NK-92 (cell line): ENCODE data around the gene CARS2.
"Not testable (repeated sequence)": the region's sequence is repeated elsewhere in the genome, so short reads cannot be mapped to it uniquely, and the experiment has no call there.

ENCODE experiments used
- DNase-seq: peaks from one replicate; lab custom pipeline; 2025; ENCODE audit not compliant: unreplicated experiment; lab: John Stamatoyannopoulos, UW

CARS2 gene

DNA sequence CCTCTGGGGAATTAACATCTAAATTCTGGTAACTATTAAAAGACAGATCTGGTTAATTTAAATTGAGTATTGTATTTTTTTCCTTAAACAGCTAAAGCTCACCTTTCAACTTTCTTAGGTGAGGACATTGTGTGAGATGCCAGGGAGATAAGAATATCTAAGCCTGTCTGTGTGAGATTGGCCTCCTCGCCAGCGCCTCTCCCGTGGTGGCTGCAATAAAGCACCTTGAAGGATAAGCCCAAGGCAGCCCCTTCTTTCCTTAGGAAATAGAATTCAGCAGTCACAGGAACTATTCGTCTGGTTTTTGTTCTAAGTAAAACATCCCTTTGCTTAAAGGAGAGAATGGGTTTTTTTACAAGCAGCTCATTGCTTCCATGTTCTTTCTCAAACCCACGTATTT is 66.0 kb downstream of the CARS2 start:
- DNase-seq = no peak

DNA sequence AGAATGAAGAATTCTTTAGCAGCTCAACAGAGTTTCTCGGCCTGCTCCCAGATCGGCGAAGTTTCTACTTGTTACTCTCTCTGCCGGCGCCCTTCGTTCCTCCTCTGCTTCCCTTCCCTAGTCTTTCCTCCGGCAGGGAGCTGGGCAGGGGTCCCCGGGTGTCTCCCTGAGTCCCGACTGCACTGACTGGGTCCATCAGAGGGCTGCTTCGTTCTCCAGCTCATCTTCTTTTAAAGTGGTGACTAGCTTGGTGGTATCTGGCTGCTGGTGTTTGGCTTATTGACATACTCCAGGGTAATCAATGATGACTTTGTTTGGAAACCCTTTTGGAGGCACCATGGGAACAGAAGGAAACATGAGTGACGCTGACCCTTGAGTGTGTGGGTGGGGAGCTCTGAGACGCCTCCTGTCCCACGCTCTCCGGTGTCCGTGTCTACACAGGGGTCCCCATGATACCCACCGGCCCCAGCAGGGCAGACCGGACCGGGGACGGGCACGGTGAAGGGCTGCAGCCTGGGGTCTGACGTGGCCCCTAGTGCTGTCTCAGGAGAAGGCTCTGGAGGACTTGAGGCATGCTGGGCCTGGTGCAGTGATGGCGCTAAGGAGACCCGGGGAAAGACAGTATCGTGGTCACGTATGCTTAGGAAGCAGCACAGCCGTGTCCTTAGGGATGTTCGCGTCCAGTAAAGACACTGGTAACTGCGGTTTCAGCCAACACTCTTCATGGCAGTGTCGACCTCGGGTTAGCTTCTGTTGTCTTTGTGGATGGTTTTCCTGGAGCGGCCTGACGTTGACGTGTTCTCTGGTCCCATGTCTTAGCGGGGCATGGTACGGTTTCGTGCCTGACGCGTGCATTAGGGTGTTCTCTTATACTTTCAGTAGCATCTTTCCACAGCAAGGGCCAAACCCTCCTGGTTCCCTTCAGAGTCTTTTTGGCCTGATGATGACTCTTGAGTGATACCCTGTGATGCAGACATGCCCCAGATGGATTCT is 66.8 kb downstream of the CARS2 start:
- DNase-seq = no peak

DNA sequence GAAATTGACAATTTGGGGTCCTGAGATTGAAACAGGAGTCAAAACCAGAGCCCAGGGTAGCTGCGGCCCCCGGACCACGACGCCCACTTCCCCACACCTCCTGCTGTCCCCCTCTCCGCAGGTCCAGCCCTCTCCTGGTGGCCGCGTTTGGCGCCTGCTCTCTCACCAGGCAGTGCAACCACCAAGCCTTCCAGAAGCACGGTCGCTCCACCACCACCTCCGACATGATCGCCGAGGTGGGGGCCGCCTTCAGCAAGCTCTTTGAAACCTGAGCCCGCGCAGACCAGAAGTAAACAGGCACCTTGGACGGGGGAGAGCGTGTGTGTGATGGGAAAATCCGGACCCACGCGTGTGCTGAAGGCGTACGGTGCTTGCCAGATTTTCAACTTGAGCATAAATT is 67.7 kb downstream of the CARS2 start:
- DNase-seq = no peak

DNA sequence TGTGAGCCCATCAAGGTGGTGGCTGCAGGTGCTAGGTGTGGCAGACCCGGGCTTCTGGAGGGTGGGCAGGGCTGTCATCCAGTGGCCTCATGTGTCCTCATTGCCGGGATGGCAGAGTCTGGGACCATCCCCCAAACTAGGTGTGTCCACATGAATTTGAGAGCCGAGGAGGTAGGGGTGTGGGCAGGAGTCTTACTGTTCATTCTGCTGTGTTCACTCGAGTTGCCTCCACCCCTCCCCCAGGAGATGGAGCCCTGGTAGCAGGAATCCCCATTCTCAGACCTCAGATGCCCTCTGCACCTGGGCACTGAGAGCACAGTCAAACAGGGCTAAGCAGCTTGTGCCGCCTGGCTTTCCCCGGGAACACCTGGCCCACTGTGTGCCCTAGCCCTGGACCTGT is 68.2 kb downstream of the CARS2 start:
- no peak for DNase-seq

DNA sequence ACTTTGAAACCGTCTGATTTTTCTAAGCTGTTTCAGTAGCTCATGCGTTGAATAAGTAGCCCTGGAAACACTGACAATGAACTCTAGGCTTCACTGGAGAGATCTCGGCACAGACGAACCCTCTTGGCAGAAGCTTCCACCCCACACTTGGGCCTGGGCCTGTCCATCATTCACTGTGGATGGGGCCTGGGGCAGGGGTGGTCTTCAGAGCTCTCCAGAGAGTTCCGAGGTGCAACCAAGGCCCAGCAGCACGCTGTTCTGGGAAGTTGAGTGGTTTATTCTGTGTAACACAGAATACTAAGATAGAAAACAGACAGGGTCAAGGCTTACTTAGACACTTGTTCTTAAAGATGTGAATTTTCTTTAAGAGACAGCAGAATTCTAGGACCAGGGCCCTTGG is 68.6 kb downstream of the CARS2 start:
- DNase-seq = no peak

DNA sequence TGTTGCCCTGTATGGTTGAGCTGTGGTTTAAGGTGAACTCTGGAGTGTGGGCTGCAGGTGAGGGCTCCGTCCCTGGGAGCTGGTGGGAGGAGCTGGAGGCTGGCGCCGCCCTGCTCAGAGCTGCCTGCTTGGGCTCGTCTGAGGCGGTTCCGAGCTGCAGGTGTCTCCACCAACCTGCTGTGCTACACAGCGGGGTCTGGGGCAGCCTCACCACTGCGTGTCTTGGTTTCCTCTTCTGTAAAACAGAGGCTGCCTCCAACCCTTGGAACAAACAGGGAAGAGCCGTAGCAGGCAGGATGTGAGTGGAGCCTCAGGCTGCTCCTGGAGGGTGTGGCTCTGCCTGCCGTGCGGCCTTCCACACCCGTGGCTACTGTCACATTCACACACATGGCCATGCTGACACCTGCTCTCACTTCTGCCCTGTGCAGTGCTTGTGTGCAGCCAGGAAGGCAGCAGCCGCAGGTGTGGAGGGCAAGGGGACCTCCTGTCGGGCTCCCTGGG is 69.2 kb downstream of the CARS2 start:
- DNase-seq = no peak

DNA sequence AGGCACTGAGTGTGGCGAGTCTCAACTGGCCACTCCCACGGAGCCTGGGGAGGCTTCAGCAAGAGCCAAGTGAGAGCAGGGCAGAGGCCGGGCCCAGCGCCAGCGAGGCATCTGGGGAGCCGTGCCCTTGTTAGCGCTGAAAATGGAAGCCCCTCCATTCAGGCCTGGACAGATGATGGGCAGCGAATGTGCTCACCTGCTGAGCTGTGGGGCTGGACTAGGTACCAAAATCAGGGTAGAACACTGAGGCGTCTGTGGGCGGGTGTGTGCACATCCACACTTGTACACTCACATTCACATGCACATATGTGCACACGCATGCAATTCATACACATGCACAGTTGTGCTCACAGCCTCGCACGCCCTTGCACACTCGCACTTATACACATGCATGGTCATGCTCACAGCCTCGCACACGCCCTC is 69.9 kb downstream of the CARS2 start:
- no peak for DNase-seq

DNA sequence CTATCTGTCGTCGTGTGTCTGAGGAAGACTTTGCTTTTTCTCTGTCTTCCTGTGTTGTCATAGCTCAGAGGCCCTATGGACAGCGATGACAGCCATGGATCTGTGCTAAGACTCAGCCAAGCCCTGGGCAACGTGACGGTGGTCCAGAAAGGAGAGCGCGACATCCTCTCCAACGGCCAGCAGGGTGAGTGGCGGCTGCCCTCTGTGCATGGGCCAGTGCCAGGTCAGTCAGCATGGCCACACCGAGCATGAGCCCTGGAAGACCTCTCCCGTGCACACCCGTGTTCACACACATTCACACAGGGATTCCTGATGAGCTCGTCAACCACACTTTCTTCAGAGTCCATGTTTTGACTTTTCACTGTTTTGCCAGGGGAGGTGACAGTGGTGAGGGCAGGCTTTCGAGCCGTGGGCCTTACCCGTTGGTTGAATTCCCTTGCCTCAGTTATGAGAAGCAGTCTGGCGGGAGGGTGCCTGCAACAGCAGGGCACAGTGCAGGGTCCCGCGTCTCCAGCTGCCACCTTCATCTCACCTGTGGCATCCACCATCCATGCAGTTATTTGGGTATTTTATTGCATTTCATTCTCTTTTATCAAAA is 70.4 kb downstream of the CARS2 start:
- no peak for DNase-seq

DNA sequence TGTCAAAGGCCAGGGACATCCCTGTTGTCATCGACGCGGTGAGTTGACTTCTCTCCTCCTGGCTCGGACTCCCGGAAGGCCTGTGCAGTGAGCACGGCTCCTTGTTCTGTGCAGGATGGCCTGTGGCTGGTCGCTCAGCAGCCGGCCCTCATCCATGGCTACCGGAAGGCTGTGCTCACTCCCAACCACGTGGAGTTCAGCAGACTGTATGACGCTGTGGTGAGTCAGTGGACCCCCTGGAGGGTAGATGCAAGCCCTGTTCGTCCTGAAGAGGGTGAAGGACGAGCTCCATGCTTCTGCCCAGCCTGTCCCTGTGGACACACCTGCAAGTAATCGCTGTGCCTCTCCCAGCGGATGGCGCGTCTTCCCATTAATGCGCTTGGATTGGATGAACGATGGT is 71.4 kb downstream of the CARS2 start:
- no peak for DNase-seq

DNA sequence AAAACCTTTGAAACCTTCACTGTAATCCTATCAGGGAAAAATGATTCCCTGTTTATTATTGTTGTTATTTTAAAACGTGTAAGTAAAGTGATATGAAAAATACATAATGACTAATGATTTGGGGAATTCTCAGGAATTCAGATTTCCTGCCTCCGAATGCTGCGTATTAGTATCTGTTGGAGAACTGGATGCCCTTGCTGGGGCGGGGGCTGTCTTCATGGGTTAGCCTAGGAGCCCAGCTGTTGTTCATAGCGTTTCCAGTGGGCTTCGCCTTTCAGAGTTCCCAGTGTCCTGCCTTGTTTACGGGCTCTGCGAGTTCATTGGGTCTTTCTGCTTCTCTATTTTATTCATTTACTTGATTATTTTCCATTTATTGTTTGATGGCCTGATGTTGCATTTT is 72.1 kb downstream of the CARS2 start:
- DNase-seq = no peak

DNA sequence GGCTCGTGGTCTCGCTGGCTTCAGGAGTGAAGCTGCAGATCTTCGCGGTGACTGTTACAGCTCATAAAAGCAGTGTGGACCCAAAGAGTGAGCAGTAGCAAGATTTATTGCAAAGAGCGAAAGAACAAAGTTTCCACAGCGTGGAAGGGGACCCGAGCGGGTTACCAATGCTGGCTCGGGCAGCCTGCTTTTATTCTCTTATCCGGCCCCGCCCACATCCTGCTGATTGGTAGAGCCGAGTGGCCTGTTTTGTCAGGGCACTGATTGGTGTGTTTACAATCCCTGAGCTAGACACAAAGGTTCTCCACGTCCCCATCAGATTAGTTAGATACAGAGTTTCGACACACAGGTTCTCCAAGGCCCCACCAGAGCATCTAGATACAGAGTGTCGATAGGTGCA is 73.7 kb downstream of the CARS2 start:
- not testable (repeated sequence) for DNase-seq

DNA sequence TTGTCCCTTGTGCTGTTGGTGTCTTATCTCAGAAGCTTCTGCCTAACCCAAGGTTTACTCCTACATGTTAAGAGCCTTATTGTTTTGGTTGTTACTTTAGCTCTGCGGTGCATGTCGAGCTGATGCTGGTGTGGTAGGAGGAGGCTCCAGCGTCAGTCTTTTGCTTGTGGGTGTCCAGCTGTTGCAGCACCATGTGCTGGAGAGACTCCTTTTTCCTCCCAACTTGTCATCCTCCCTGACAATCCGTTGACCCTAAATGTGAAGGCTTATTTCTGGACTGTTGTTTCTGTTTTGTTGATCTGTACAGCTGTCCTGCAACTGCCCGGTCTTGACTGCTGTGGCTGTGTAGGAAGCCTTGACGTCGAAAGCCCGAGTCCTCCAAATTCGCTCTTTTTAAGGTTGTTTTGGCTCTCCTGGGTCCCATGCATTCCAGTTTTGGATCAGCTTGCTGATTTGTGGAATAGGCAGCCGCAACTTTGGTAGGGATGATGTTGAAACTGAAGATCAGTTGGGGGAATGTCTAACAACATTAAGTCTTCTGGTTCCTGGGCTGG is 75.3 kb downstream of the CARS2 start:
- no peak for DNase-seq

DNA sequence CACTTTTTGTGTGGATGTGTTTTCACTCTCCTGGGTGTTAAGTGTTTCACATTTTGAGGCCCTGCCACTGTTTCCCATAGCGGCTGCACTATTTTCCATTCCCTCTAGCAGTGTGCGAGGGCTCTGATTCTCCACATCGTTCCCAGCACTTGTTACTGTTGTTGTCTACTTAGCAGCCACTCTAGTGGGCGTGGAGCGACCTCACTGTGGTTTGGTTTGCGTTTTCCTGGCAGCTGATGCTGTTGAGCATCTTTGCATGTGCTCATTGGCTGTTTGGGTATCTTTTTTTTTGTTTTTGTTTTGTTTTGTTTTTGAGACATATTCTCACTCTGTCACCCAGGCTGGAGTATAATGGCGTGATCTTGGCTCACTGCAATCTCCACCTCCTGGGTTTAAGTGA is 76.2 kb downstream of the CARS2 start:
- DNase-seq = no peak

DNA sequence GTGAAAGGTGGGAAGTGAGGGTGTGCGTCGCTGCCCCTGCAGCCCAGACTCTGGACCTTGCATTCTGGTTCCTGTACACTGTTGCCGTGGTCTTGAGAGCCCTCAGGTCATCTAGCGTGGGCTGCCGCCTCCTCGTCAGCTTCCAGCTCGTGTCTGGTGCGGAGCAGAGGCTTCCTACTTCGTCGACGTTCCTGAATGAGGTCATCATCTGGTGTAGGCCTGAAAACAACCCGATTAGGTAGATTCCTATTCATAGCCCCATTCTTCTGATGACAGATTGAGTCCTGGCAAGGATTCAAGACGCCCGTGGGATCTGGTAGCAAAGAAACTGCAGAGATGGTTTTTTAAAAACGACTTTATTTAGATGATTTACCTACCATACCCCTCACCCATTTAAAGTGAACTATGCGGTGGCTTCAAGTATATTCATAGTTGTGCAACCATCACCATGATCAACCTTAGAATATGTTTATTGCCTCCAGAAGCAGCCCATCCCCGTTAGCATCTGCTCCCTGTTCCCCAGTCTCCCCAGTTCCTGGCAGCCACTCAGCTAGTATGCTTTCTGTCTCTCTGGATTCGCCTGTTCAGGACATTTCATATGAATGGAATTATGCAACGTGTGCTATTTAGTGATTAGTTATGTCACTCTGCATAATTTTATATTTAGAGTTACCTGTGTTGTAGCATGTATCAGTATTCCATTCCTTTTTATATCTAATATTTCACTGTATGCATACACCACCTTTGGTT is 76.8 kb downstream of the CARS2 start:
- no peak for DNase-seq

DNA sequence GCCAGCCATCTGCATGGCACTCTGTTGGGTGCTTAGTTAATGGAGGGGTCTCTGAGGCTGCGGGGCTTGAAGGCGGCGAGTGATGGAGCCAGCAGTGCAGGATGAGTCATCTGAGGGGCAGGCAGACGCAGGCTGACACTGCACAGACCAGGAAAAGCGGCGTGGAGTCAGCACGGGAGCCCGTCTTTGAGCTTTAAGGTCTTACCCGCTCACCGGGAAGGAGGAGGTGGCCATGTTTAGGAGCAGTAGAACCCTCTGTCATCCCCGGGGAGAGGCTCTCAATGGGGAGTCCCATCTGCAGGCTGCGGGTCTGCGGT is 77.5 kb downstream of the CARS2 start:
- DNase-seq = no peak

DNA sequence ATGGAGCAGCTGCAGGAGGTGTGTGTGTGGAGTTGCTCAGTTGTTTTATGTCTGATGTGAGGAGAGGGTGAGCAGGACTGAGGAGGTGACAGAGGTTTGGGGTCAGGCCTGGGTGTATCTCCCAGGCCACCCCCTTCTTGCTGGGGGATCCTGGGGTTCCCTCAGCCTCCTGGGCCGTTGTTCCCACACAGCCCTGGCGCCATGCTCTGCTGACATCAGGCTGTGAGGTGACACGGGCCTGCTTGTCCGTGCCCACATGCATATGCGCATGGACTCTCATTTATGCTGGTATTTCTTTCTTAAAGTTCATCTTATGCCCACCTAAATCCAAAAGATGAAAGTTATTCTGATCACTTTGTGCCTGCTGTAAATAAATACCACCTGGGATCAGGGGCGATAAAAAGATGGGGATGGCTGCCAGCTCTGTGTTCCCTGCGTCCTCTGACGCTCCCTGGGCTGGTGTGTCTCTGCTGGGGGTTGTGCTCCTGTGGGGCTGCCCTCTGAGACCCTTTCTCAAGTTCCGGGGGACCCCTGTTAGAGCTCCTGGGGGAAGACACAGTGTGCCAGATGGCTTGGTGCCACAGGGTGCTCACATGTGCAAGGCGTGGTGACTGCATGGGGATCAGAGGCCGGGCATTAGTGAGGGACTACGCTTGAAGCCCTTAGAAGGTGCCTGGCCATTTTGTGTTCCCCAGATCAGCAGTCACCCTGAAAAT is 78.0 kb downstream of the CARS2 start:
- no peak for DNase-seq

DNA sequence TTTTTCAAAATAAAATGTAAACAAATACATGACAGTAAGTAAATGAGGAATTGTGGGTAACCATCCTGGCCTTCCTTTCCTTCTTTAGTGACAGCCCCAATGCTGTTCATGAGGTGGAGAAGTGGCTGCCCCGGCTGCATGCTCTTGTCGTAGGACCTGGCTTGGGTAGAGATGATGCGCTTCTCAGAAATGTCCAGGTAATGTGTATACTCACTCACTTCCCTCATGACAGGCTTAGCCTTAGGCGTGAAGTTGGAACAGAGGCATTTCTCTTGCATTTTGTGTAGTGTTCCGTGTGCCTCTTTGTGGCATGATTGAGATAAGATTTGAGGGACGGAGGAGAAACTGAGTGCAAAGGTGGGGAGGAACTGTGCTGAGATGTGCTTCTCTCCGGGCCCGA is 78.6 kb downstream of the CARS2 start:
- DNase-seq = no peak

DNA sequence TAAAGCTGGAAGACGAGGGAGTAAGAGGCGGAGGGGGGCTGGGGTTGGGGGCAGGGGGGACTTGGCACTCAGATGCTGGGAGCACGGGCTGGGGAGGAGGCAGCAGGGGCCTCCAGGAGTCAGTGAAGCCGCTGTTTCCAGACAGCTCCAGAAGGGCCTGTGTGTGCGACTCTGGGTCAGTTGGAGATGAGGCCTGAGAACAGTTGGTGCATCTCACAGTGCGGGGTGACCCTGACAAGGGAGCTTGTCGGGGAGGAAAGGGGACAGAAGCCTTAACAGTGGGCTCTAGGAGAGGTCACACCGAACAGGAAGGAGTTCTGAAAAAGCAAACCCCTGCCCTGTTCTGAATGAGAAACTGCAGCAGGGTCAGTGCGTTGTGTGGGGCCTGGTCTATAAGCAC is 79.4 kb downstream of the CARS2 start:
- DNase-seq = no peak

DNA sequence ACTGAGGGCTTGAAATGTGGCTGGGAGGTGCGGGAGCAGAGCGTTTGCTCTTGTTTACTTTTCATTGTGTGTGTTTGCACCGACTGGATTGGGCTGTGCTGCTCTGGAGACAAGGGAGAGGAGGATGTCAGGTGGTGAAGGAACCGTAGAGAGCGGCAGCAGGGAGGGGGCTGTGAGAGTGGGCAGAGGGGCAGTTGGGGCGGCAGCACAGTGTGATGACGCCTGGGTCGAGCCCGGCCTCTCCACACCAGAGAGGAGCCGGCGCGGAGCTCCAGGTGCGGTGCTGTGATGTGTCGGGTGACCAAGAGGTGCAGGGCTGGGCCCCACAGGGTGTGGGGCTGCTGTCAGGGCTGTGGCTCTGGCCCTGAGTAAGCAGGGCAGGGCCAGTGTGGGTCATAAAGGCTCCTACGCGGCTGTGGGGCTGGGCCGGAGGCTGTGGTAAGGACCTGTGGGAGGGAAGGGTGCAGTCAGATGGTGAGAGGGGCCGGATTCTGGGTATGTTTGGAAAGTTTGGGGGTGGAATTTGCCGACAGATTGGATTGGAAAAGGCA is 80.1 kb downstream of the CARS2 start:
- DNase-seq = no peak
